ENCODE results near the gene MED8. TPM values are rescaled to one million over a fixed set of nuclear protein-coding genes. Genes with fewer than 3 reads are reported as not detected.

The MED8 gene
- total RNA-seq, 1 donor from 2014 or later, result 54.5 TPM

DNA sequence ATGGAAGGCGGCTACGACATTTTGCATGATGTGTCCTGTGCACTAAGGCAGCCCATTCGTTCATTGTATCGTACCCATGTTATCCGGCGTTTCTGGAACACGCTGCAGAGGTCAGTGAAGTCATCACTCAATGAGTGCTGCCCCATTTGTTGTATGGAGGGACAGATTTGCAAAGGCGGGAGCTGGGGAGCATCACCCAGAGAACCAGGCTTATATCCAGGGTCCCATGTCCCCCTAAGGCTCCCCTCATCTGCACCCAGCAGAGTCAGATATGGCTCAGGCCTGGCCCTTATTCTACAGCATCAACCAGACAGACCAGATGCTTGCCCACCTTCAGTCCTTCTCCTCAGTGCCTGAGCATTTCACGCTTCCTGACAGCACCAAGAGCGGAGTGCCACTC is 31.3 kb upstream of the MED8 start:
- Mint-ChIP-seq H3K27me3 (ENCODE audit: low read depth, unreplicated experiment) (no peaks in the 10 kb centered on the region), H3K36me3 (ENCODE audit: low read depth, unreplicated experiment) (peaks cover 36% of the 10 kb centered on the region), H3K9me3 (ENCODE audit: unreplicated experiment) (no peaks in the 10 kb centered on the region), H3K27ac (ENCODE audit: unreplicated experiment) (no peak overlapping the region), H3K4me3 (ENCODE audit: unreplicated experiment) (no peak overlapping the region), H3K4me1 (ENCODE audit: low read depth, unreplicated experiment) (no peaks in the 10 kb centered on the region)
- Histone ChIP-seq H3K9ac (ENCODE audit: low read length) (no peak overlapping the region), H3K27me3 (ENCODE audit: insufficient read depth, low read length) (no peaks in the 10 kb centered on the region), H3K79me2 (ENCODE audit: insufficient read depth, low read length) (no peaks in the 10 kb centered on the region), H3K27ac (ENCODE audit: low read depth, low read length) (no peak overlapping the region), H3K9me3 (ENCODE audit: insufficient read depth, low read depth, low read length) (no peaks in the 10 kb centered on the region), H3K4me1 (ENCODE audit: insufficient read depth, low read length) (no peaks in the 10 kb centered on the region), H3K4me3 (ENCODE audit: insufficient read depth, low read depth, low read length) (no peak overlapping the region), H3K36me3 (ENCODE audit: insufficient read depth, low read length) (peaks cover 61% of the 10 kb centered on the region), H2AFZ (ENCODE audit: low read depth, low read length) (no peak overlapping the region), H4K20me1 (ENCODE audit: insufficient read depth, low read length) (peaks cover 13% of the 10 kb centered on the region), H3K4me2 (ENCODE audit: low read length) (no peak overlapping the region)
- DNase-seq (ENCODE audit: low read depth) (no peak), FAIRE-seq (no peak)
- TF ChIP-seq, protein P1, sequence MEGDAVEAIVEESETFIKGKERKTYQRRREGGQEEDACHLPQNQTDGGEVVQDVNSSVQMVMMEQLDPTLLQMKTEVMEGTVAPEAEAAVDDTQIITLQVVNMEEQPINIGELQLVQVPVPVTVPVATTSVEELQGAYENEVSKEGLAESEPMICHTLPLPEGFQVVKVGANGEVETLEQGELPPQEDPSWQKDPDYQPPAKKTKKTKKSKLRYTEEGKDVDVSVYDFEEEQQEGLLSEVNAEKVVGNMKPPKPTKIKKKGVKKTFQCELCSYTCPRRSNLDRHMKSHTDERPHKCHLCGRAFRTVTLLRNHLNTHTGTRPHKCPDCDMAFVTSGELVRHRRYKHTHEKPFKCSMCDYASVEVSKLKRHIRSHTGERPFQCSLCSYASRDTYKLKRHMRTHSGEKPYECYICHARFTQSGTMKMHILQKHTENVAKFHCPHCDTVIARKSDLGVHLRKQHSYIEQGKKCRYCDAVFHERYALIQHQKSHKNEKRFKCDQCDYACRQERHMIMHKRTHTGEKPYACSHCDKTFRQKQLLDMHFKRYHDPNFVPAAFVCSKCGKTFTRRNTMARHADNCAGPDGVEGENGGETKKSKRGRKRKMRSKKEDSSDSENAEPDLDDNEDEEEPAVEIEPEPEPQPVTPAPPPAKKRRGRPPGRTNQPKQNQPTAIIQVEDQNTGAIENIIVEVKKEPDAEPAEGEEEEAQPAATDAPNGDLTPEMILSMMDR (IDR thresholded peaks at IDR 0.05; ENCODE audit: insufficient read depth, low read depth, low read length), result no peak
- TF ChIP-seq EZH2 (IDR thresholded peaks at IDR 0.05; ENCODE audit: insufficient read depth, low read length), result no peak

DNA sequence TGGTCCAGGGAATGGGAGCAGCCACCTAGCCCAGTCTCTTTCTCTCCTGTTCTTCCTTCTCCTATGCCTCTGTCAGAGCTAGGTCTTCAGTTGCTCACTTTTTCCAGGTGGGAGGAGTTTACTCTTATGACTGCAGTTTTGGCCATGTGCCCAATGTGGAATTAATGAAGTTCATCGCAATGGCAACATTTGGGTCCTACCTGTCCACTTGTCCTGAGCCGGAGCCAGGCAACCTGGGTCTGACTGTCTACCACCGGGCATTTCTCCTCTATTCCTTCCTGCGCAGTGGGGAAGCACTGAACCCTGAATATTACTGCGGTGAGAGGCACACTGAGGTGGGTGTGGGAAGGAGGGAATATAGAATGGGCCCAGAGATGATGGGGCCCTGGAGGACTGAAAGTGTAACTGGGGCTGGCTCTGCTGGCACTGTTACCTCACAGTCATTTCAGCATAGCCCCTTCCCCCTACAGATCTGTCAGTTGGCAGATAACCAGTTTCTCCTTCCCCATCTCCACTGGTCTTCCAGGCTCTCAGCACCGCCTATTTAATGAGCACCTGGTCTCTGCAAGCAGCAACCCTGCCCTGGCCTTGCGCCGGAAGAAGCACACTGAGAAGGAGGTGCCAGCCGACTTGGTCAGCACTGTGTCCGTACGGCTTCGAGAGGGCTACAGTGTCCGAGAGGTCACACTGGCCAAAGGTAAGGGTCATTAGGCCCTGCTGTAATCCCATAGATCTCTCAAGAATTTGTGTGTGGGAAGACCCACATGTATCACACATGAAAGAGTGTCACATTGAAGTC is 30.2 kb upstream of the MED8 start:
- no peak overlapping the region for H3K27ac Mint-ChIP-seq (ENCODE audit: unreplicated experiment)
- Histone ChIP-seq H3K79me2 (ENCODE audit: insufficient read depth, low read length) (no peaks in the 10 kb centered on the region), H4K20me1 (ENCODE audit: insufficient read depth, low read length) (peaks cover 13% of the 10 kb centered on the region), H3K9me3 (ENCODE audit: insufficient read depth, low read depth, low read length) (no peaks in the 10 kb centered on the region), H3K4me1 (ENCODE audit: insufficient read depth, low read length) (no peaks in the 10 kb centered on the region), H3K9ac (ENCODE audit: low read length) (no peak overlapping the region), H3K27ac (ENCODE audit: low read depth, low read length) (no peak overlapping the region), H3K4me2 (ENCODE audit: low read length) (no peak overlapping the region), H3K27me3 (ENCODE audit: insufficient read depth, low read length) (no peaks in the 10 kb centered on the region), H3K36me3 (ENCODE audit: insufficient read depth, low read length) (peaks cover 59% of the 10 kb centered on the region), H3K4me3 (ENCODE audit: insufficient read depth, low read depth, low read length) (no peak overlapping the region), H2AFZ (ENCODE audit: low read depth, low read length) (no peak overlapping the region)
- TF ChIP-seq EZH2 (IDR thresholded peaks at IDR 0.05; ENCODE audit: insufficient read depth, low read length), result no peak
- TF ChIP-seq, protein P1 (IDR thresholded peaks at IDR 0.05; ENCODE audit: insufficient read depth, low read depth, low read length), result no peak
- H3K27me3 Mint-ChIP-seq (ENCODE audit: low read depth, unreplicated experiment), result no peaks in the 10 kb centered on the region
- H3K9me3 Mint-ChIP-seq (ENCODE audit: unreplicated experiment), result no peaks in the 10 kb centered on the region
- no peaks in the 10 kb centered on the region for H3K4me1 Mint-ChIP-seq (ENCODE audit: low read depth, unreplicated experiment)
- DNase-seq (ENCODE audit: low read depth), result no peak
- peaks cover 30% of the 10 kb centered on the region for H3K36me3 Mint-ChIP-seq (ENCODE audit: low read depth, unreplicated experiment)
- no peak overlapping the region for H3K4me3 Mint-ChIP-seq (ENCODE audit: unreplicated experiment)
- no peak for FAIRE-seq

DNA sequence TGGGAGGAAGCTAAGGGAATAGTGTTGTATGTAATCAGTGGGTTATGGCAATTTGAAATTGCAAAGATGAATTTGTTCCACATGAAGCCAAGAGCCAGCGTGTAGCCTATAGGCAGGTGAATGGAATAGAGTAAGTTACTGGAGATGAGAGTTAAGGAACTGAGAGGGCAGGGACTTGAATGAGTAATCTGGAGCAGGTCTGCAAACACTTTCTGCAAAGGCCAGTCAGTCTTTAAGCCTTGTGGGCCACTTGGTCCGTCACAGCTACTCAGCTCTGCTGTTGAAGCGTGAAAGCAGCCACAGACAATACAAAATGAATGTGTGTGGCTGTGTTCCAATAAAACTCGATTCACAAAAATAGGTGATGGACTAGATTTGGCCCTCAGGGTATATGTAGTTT is 29.3 kb upstream of the MED8 start:
- Histone ChIP-seq H3K27me3 (ENCODE audit: insufficient read depth, low read length) (no peaks in the 10 kb centered on the region), H3K36me3 (ENCODE audit: insufficient read depth, low read length) (peaks cover 55% of the 10 kb centered on the region), H3K79me2 (ENCODE audit: insufficient read depth, low read length) (no peaks in the 10 kb centered on the region), H3K4me1 (ENCODE audit: insufficient read depth, low read length) (no peaks in the 10 kb centered on the region), H3K4me2 (ENCODE audit: low read length) (no peak overlapping the region), H4K20me1 (ENCODE audit: insufficient read depth, low read length) (peaks cover 13% of the 10 kb centered on the region), H3K9ac (ENCODE audit: low read length) (no peak overlapping the region), H3K9me3 (ENCODE audit: insufficient read depth, low read depth, low read length) (no peaks in the 10 kb centered on the region), H3K27ac (ENCODE audit: low read depth, low read length) (no peak overlapping the region), H2AFZ (ENCODE audit: low read depth, low read length) (no peak overlapping the region), H3K4me3 (ENCODE audit: insufficient read depth, low read depth, low read length) (no peak overlapping the region)
- no peaks in the 10 kb centered on the region for H3K9me3 Mint-ChIP-seq (ENCODE audit: unreplicated experiment)
- H3K4me3 Mint-ChIP-seq (ENCODE audit: unreplicated experiment), result no peak overlapping the region
- no peaks in the 10 kb centered on the region for H3K4me1 Mint-ChIP-seq (ENCODE audit: low read depth, unreplicated experiment)
- FAIRE-seq, result no peak
- DNase-seq (ENCODE audit: low read depth), result no peak
- no peak for TF ChIP-seq EZH2 (IDR thresholded peaks at IDR 0.05; ENCODE audit: insufficient read depth, low read length)
- TF ChIP-seq, protein P1 (IDR thresholded peaks at IDR 0.05; ENCODE audit: insufficient read depth, low read depth, low read length), result no peak
- peaks cover 29% of the 10 kb centered on the region for H3K36me3 Mint-ChIP-seq (ENCODE audit: low read depth, unreplicated experiment)
- no peak overlapping the region for H3K27ac Mint-ChIP-seq (ENCODE audit: unreplicated experiment)
- H3K27me3 Mint-ChIP-seq (ENCODE audit: low read depth, unreplicated experiment), result no peaks in the 10 kb centered on the region

All from astrocyte (in vitro differentiated cells and primary cell).